ENCODE results near the gene MAML3. TPM values are rescaled to one million over a fixed set of nuclear protein-coding genes. Genes with fewer than 3 reads are reported as not detected.

The MAML3 gene
- total RNA-seq, 1 donor: 4.4 TPM

DNA sequence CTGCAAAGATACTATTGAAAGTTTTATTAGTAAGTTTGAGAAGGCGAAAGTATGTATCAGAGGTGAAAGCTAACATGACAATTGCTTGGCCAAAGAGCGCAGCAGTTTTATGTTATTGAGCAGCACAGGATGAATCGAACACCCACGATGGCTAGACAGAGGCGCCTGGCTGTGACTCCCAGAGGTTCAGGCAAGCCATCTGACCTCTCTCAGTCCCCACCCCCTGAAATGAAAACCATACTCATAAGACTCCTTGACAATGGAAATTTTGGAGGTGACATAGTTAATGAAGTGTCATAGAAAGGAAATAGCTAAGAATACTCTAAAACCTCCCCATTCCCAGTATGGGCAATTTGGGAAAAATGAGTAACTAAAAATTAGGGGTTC lies 417.7 kb downstream of the MAML3 start:
- peaks cover 4% of the 10 kb centered on the region for H3K27me3 ChIP-seq (ENCODE audit: insufficient read depth, low read length)
- H3K4me3 ChIP-seq (ENCODE audit: low read length): no peak overlapping the region
- peaks cover 62% of the 10 kb centered on the region for H3K4me1 ChIP-seq (ENCODE audit: insufficient read depth, low read length)

GRCh38 chr4:139735381-139736273 lies 418.4 kb downstream of the MAML3 start:
- Histone ChIP-seq H3K9me3 (ENCODE audit: low read depth, low read length) (no peaks in the 10 kb centered on the region), H3K27me3 (ENCODE audit: insufficient read depth, low read length) (peaks cover 4% of the 10 kb centered on the region), H3K4me3 (ENCODE audit: low read length) (peak overlapping the region; percentile 27), H3K4me1 (ENCODE audit: insufficient read depth, low read length) (peaks cover 55% of the 10 kb centered on the region)

More for the DNA sequence above, 417.7 kb downstream of the MAML3 start:
- H3K9me3 ChIP-seq (ENCODE audit: low read depth, low read length): no peaks in the 10 kb centered on the region

DNA sequence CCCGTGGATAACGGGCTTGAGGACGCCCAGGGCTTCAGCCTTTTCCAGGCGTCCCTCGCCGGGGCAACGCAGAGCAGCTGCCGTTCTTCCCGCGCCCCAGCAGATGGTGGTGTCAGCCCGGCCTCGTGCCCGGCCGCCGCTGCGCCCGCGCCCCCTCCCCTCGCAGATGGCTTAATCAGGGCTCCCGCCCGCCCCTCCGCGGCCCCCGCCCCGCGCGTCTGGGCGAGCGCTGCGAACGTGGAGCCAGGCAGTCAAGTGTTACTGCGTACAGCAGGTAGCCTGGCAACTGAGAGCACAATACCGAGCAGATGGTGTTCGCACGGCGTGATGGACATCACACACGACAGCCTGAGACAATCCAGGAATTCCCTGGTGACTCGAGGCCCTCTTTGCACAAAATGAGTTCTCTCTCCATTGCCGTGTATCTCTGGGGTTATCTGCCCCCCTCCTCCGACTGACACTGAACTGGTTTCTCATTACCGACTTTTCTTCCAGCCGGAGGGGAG lies 419.1 kb downstream of the MAML3 start:
- Histone ChIP-seq H3K27me3 (ENCODE audit: insufficient read depth, low read length) (peaks cover 4% of the 10 kb centered on the region), H3K4me3 (ENCODE audit: low read length) (peak overlapping the region; percentile 27), H3K9me3 (ENCODE audit: low read depth, low read length) (no peaks in the 10 kb centered on the region)

DNA sequence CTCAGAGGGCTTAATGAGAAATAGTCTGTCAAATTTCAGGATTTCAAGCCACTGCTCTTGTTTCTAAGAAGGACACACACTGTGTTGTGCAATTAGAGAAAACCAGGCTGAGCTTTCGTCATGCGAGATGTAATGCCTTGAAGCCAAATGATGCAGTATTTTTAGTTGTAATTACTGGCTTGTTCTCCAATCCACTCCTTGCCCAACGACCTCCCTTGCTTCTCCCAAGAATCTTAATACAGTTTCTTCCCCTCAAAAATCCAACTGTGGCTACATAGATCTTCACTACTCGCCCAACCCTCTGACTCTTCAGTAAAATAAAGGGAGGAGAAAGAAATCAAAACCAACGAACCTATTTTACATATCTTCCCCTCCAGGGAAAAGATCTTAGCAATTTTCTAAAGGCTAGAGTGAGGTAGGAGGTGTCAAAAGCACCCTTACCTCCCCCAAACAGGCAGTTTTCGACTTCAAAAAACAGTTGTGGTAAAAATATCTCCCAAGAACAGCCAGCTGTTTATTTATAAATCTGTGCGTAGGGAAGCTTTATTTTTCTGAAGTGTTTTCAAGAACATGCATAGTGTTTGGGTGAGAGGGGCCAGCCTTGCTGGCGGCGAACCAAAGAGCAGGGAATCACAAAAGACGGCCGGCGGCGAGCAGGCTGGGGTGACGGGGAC lies 419.6 kb downstream of the MAML3 start:
- Histone ChIP-seq H3K27me3 (ENCODE audit: insufficient read depth, low read length) (peaks cover 4% of the 10 kb centered on the region), H3K4me3 (ENCODE audit: low read length) (peak overlapping the region; percentile 2), H3K4me1 (ENCODE audit: insufficient read depth, low read length) (peaks cover 47% of the 10 kb centered on the region), H3K9me3 (ENCODE audit: low read depth, low read length) (no peaks in the 10 kb centered on the region)

More for the DNA sequence above, 419.1 kb downstream of the MAML3 start:
- H3K4me1 ChIP-seq (ENCODE audit: insufficient read depth, low read length): peaks cover 48% of the 10 kb centered on the region

DNA sequence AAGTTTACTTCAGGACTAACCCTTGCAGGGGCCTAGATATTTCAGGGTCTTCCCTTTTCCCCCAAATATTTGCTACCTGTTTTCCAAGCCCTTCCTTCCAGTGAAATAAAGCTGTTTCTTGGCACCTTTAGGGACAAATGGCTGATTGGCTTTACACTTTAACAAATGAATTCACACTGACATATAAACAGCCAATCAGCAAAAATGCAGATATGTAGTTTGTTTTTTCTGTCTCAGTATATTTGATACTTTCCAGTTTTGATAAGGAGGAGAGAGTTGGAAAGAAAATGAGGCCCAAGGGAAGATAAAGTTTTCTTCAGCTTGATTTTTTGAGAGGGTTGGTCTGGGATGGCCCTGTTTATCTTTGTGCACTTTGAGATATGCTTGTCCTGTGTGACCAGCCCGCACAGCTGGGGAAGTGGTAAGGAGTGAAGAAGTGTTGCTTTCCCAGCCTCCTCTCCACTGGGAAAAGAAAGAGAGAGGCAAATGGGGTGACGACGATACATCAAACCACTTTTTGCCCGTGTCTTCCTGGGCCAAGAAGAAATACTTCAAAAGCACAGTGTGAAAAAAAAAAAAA lies 420.9 kb downstream of the MAML3 start:
- Histone ChIP-seq H3K9me3 (ENCODE audit: low read depth, low read length) (no peaks in the 10 kb centered on the region), H3K4me1 (ENCODE audit: insufficient read depth, low read length) (peaks cover 43% of the 10 kb centered on the region), H3K4me3 (ENCODE audit: low read length) (no peak overlapping the region), H3K27me3 (ENCODE audit: insufficient read depth, low read length) (peaks cover 4% of the 10 kb centered on the region)

DNA sequence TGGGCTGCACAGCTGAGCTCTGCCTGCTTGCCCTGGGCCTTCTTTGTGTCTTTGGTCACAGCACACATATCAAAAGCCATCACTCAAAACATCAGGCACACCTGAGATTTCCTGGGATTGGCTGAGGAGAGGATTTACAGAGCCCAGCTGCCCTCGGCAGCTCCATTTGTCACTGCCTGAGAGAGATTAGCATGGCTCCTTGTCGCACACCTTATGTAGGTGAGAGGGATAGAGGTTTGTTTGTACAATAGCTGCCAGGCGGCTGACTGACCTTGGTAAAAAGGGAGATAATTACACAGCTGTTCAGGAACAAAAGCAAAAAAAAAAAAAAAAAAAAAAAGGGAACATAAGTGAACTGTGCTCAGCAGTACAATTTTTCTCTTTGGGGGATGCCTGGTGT lies 425.1 kb downstream of the MAML3 start:
- Histone ChIP-seq H3K4me3 (ENCODE audit: low read length) (no peak overlapping the region), H3K27me3 (ENCODE audit: insufficient read depth, low read length) (no peaks in the 10 kb centered on the region), H3K9me3 (ENCODE audit: low read depth, low read length) (no peaks in the 10 kb centered on the region), H3K4me1 (ENCODE audit: insufficient read depth, low read length) (peaks cover 3% of the 10 kb centered on the region)

GRCh38 chr4:139728146-139728545 lies 425.8 kb downstream of the MAML3 start:
- Histone ChIP-seq H3K4me3 (ENCODE audit: low read length) (no peak overlapping the region), H3K4me1 (ENCODE audit: insufficient read depth, low read length) (no peaks in the 10 kb centered on the region), H3K27me3 (ENCODE audit: insufficient read depth, low read length) (no peaks in the 10 kb centered on the region), H3K9me3 (ENCODE audit: low read depth, low read length) (no peaks in the 10 kb centered on the region)

DNA sequence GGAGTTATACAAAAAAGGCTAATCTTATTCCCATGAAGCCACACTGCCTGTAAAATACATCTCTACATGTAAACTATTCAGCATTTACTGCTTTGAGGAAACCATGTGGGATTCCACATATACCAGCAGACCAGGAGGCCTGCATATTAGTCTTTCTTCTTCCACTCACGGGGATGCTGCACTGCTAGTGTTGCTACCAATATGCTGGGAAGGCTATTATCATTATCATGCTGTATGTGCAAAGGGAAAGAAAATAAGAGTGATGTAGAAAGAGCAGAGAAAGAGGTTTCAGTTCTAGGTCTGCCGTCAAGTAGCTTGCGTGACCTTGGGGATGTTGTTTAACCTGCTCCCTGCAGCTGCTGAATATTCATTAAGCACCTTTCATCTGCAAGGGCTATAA lies 427.4 kb downstream of the MAML3 start:
- Histone ChIP-seq H3K27me3 (ENCODE audit: insufficient read depth, low read length) (no peaks in the 10 kb centered on the region), H3K4me1 (ENCODE audit: insufficient read depth, low read length) (no peaks in the 10 kb centered on the region), H3K4me3 (ENCODE audit: low read length) (no peak overlapping the region), H3K9me3 (ENCODE audit: low read depth, low read length) (no peaks in the 10 kb centered on the region)

- Histone ChIP-seq H3K9me3 (ENCODE audit: low read depth, low read length) (no peaks in the 10 kb centered on the region), H3K4me1 (ENCODE audit: insufficient read depth, low read length) (no peaks in the 10 kb centered on the region), H3K4me3 (ENCODE audit: low read length) (no peak overlapping the region), H3K27me3 (ENCODE audit: insufficient read depth, low read length) (no peaks in the 10 kb centered on the region)
These were observed 428.7 kb downstream of the MAML3 start for GRCh38 chr4:139725236-139725635.

DNA sequence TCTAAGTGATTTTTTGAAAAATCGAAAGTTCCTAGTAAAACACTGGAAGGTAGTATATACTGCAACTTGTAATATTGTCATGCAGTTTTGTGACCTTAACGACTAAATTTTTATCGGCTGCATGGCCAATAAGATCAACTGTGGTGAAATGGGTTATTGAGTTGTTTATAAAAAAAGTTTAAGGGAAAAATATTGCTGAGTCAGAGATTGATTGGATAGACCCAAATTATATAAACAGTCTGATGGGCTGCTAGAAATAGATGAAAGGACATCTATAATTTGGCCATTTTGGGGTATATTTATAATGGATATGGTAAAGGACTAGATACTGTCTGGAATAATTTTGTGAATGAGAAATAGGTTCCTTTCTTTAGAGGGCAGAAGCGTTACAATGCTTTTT lies 432.2 kb downstream of the MAML3 start:
- Histone ChIP-seq H3K27me3 (ENCODE audit: insufficient read depth, low read length) (no peaks in the 10 kb centered on the region), H3K4me1 (ENCODE audit: insufficient read depth, low read length) (no peaks in the 10 kb centered on the region), H3K4me3 (ENCODE audit: low read length) (no peak overlapping the region), H3K9me3 (ENCODE audit: low read depth, low read length) (no peaks in the 10 kb centered on the region)

- Histone ChIP-seq H3K4me1 (ENCODE audit: insufficient read depth, low read length) (no peaks in the 10 kb centered on the region), H3K4me3 (ENCODE audit: low read length) (no peak overlapping the region), H3K9me3 (ENCODE audit: low read depth, low read length) (no peaks in the 10 kb centered on the region), H3K27me3 (ENCODE audit: insufficient read depth, low read length) (no peaks in the 10 kb centered on the region)
These were observed 433.2 kb downstream of the MAML3 start for GRCh38 chr4:139720806-139721205.

- H3K4me3 ChIP-seq (ENCODE audit: low read length): no peak overlapping the region
- no peaks in the 10 kb centered on the region for H3K9me3 ChIP-seq (ENCODE audit: low read depth, low read length)
- no peaks in the 10 kb centered on the region for H3K4me1 ChIP-seq (ENCODE audit: insufficient read depth, low read length)
- H3K27me3 ChIP-seq (ENCODE audit: insufficient read depth, low read length): no peaks in the 10 kb centered on the region
These were observed 434.4 kb downstream of the MAML3 start for GRCh38 chr4:139719381-139720101.

- no peak overlapping the region for H3K4me3 ChIP-seq (ENCODE audit: low read length)
- no peaks in the 10 kb centered on the region for H3K4me1 ChIP-seq (ENCODE audit: insufficient read depth, low read length)
- no peaks in the 10 kb centered on the region for H3K9me3 ChIP-seq (ENCODE audit: low read depth, low read length)
- no peaks in the 10 kb centered on the region for H3K27me3 ChIP-seq (ENCODE audit: insufficient read depth, low read length)
These were observed 435.2 kb downstream of the MAML3 start for GRCh38 chr4:139718833-139719232.

GRCh38 chr4:139718358-139718757 lies 435.6 kb downstream of the MAML3 start:
- no peaks in the 10 kb centered on the region for H3K9me3 ChIP-seq (ENCODE audit: low read depth, low read length)
- H3K27me3 ChIP-seq (ENCODE audit: insufficient read depth, low read length): no peaks in the 10 kb centered on the region
- H3K4me1 ChIP-seq (ENCODE audit: insufficient read depth, low read length): no peaks in the 10 kb centered on the region
- no peak overlapping the region for H3K4me3 ChIP-seq (ENCODE audit: low read length)

All from mononuclear cell (primary cell).